MM.1S (cell line): Measurements from ENCODE around the gene ZNF664.

Experiments used
- CTCF ChIP-seq: fragments of 300-600 bp; sonication (generic); IDR thresholded peaks from 2 replicates; pipeline ENCODE4 v1.5.1; 2016; ENCODE audit warnings: antibody characterized with exemption, low read length, mixed read lengths
- EZH2 ChIP-seq: fragments of 300-600 bp; sonication (generic); optimal IDR thresholded peaks from 2 replicates; pipeline ENCODE3; 2017; ENCODE audit warnings: low read depth, mild to moderate bottlenecking, antibody characterized with exemption, low read length, mixed read lengths
- EZH2phosphoT487 ChIP-seq: fragments of 300-600 bp; sonication (generic); IDR thresholded peaks from 2 replicates; pipeline ENCODE4 v1.6.1; 2018; ENCODE audit warnings: antibody characterized with exemption, low read length

- TF ChIP-seq CTCF: no peak
- no peak for TF ChIP-seq EZH2
- TF ChIP-seq EZH2phosphoT487: no peak
These were observed 44.1 kb upstream of the ZNF664 start for GRCh38 chr12:123928897-123929296.
